ENCODE measurements around the gene PCDH8. TPM values are rescaled to one million over a fixed set of nuclear protein-coding genes. Genes with fewer than 3 reads are reported as not detected.
"Not testable (repeated sequence)": the region's sequence is repeated elsewhere in the genome, so short reads cannot be mapped to it uniquely, and the experiment has no call there.

PCDH8 gene
- total RNA-seq, 1 donor from 2014 or later, result not detected

- intact Hi-C loops (cut with micrococcal nuclease), result no loop called here
- ATAC-seq (no peak), DNase-seq (no peak)
Measured at GRCh38 chr13:52832313-52832712, 16.1 kb downstream of the PCDH8 start.

DNA sequence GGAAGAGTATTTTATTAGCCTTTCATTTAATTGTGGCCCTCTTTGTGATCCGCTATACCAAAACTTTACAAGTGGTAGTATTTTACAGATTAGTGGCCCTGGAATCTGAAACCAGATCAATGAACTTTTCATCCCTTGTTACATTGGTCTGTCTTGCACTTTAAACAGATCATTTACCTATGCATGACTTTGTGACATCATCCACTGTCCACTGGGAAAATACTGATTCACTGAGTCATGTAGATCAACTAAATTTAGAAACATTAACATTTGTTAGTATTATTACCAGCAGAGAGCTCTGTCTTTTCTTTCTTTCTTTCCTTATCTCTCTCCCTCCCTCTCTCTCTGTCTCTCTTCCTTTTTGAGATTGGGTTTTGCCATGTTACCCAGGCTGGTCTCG, 17.5 kb downstream of the PCDH8 start:
- no peak for DNase-seq
- no peak for ATAC-seq
- intact Hi-C loops (cut with micrococcal nuclease), result no loop called here

GRCh38 chr13:52827839-52828238, 20.6 kb downstream of the PCDH8 start:
- no peak for DNase-seq
- intact Hi-C loops (cut with micrococcal nuclease), result no loop called here
- no peak for ATAC-seq

DNA sequence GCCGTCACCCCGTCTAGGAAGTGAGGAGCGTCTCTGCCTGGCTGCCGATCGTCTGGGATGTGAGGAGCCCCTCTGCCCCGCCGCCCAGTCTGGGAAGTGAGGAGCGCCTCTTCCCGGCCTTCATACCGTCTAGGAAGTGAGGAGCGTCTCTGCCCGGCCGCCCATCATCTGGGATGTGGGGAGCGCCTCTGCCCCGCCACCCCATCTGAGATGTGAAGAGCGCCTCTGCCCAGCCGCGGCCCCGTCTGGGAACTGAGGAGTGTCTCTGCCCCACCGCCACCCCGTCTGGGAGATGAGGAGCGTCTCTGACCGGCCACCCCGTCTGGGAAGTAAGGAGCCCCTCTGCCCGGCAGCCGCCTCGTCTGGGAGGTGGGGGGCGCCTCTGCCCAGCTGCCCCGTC, 30.6 kb downstream of the PCDH8 start:
- DNase-seq; ATAC-seq; intact Hi-C loops (cut with micrococcal nuclease): not testable (repeated sequence)

- DNase-seq, result no peak
- intact Hi-C loops (cut with micrococcal nuclease), result no loop called here
Measured at GRCh38 chr13:52815330-52815729, 33.1 kb downstream of the PCDH8 start.

DNA sequence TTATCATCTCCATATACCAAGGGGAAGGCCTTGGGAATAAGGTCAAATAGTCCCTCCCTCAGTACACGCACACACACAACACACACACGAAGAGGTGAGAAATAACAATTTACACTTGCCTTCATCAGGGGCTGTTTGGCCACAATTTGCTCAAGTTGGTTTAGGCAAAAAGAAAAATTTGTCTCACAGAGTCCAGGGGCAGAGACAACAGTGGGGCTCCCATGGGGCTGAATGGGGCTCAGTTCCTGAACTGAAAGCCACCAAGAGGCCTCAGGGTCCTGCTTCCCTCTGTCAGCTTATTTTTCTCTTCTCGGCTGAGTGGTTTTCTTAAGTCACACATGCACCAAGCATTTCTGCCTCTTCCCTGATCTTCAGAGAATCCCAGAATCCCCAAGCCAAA, 35.5 kb downstream of the PCDH8 start:
- ATAC-seq, result no peak
- DNase-seq, result no peak
- intact Hi-C loops (cut with micrococcal nuclease), result no loop called here

More at GRCh38 chr13:52815330-52815729, 33.1 kb downstream of the PCDH8 start:
- ATAC-seq, result no peak

DNA sequence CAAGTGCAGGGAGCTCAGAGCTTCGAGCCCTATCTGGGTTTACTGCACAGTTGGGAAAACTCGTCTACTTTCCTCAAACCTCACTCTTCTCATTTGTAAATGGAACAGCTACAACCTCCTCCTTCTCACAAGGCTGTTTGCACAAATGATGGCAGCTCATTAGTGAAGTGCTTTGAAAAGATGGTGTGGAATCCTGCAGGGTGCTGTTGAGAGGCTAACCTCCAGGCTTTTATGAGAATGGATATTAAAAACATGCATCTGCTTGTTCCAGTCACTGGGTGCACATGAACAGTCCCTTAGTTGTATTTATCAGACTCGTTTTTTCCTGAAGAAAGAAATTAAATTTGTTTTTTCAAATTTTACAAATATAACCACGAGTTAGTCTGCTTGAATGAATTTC, 36.6 kb downstream of the PCDH8 start:
- ATAC-seq, result no peak
- intact Hi-C loops (cut with micrococcal nuclease), result no loop called here
- no peak for DNase-seq

DNA sequence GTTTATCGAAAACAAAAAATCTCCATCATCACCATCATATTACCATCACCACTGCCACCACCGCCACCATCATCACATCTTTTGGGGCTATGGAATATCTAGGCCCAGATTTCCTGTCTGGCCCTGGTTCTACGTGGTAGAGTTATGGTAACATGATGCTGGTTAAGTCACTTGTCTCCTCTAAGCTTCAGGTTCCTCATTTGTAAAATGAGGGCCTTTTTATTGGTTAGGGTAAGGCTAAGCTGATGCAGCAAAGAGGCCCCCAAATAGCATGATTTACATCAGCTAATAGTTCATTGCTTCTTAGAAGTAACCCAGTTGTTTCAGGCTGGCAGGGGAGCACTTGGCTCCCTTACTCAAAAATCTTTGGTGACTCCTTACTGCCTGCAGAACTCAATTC, 37.9 kb downstream of the PCDH8 start:
- no peak for DNase-seq

GRCh38 chr13:52810011-52810410, 38.4 kb downstream of the PCDH8 start:
- DNase-seq, result no peak
- no peak for ATAC-seq
- intact Hi-C loops (cut with micrococcal nuclease), result no loop called here

More for the DNA sequence above, 37.9 kb downstream of the PCDH8 start:
- no peak for ATAC-seq
- intact Hi-C loops (cut with micrococcal nuclease), result no loop called here

GRCh38 chr13:52809310-52809769, 39.1 kb downstream of the PCDH8 start:
- DNase-seq (peak; percentile 44), ATAC-seq (peak; percentile 47)
- intact Hi-C loops (cut with micrococcal nuclease), result no loop called here

DNA sequence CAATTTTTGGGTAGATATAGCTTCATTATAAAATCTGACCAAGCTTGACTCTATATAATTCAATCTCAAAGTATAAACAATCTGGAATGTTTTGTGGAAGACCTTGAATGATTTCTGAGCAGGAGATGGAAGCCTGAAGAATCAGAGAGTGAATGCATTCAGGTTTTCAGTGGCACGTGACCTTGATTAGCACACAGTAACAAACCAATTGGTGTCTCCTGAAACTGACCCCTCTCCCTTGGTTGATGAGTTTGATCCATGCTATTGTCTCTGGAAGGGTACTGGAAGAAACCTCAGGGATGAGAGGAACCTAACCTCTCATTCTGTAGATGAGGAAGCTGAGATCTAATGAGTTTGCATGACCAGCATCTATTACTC, 39.6 kb downstream of the PCDH8 start:
- intact Hi-C loops (cut with micrococcal nuclease), result no loop called here
- ATAC-seq (no peak), DNase-seq (no peak)

DNA sequence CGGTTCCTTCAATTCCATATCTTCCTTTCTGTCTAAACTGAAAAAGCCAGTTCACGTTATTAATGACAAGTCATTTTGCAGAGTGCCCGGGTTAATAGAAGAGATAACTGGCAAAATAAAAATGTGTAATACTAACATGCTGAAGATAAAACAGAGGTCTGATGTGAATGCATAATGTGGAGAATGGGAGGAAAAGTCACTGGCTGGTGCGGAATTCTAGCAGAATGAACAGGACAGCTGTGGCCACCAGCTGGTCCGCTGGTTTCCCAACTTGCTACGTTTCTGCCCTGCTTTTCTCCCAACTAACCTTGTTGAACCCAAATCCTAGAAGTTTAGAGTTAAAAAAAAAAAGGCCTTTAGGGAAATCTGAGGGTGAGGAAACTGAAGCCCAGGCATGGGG, 42.4 kb downstream of the PCDH8 start:
- intact Hi-C loops (cut with micrococcal nuclease), result no loop called here
- no peak for DNase-seq
- no peak for ATAC-seq

DNA sequence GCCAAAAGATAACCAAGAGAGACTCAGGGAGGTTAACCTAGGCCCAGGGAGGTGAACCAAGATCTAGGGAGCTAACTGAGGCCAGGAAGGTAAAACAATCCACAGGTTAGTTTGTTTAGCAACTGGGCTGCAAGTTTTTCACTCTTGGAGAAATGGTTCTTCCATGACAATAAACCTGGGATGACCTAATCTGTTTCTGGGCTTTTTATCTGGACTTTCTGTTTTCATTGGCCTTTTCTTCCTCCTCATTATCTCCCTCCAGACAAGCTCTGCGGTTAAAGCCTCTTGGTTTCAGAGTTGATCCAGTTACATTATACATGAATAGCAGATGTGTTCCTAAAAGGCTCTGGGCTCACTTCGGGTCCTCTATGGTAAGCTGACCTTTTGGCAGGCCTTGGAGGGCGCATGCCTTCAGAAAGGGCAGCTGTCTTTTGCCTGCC, 44.2 kb downstream of the PCDH8 start:
- ATAC-seq (no peak), DNase-seq (no peak)
- intact Hi-C loops (cut with micrococcal nuclease), result no loop called here

DNA sequence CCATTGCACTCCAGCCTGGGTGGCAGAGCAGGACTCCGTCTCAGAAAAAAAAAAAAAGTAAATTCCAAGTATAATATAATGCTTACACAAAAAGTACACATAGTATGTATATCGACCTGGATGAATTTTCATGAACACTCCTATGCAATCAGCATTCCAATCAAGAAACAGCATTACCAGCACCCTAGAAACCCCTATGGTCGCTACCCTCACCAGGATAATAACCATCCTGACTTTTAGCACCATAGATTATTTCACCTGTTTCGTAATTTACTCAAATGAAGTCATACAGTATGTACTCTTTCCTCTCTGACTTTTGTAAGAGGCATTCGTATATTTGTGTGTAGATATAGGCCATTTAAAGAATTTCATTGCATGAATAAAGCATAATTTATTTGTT, 47.6 kb downstream of the PCDH8 start:
- intact Hi-C loops (cut with micrococcal nuclease), result no loop called here
- DNase-seq, result no peak

DNA sequence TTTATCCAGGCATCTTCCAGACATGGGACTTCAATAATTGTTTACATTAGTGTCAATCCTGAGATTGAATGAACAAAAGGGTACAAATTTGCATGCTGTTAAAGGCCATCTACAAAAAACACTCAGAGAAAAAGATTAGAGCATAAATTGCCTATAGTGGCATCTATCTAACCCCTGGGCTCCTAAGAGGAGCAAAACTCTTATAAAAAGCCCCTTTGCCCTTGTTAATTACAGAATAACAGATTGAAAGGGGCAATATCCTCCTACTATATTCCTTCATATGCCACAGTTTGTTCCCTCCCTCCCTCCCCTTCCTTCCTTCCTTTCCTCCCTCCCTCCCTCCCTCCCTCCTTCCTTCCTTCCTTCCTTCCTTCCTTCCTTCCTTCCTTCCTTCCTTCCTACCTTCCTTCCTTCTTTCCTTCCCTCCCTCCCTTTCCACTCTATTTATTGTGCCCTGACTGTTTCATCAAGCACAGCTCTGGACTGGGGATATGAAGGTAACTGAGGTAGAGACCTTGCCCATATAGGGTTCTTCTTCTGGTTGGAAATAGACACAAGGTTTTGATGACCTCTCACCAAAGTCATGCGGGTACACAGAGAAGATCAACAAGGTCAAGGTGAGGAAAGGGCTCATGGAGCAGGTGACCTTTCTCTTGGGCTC, 49.5 kb downstream of the PCDH8 start:
- ATAC-seq (no peak), DNase-seq (no peak)
- intact Hi-C loops (cut with micrococcal nuclease), result no loop called here

More for the DNA sequence above, 47.6 kb downstream of the PCDH8 start:
- ATAC-seq, result no peak

DNA sequence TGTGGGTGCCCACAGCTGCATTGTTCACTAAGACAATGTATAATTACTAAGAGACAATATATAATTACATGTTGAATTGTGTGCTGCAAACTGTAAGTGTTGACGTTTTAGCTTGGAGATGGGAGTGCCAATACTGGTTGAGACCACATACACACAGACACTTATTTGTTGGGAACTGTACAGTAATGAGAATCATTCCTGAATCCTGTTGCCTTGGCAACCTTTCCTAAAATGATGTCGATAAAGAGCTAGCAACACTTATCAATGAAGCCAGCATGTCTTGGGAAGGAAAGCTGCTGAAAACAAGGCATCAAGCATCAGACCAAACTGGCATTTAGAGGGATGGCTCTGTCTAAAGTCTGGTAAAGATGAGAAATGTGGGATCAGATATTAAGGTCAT, 51.3 kb downstream of the PCDH8 start:
- no peak for ATAC-seq
- intact Hi-C loops (cut with micrococcal nuclease), result no loop called here
- no peak for DNase-seq

- ATAC-seq, result no peak
- no peak for DNase-seq
- intact Hi-C loops (cut with micrococcal nuclease), result no loop called here
Measured at GRCh38 chr13:52794589-52794988, 53.9 kb downstream of the PCDH8 start.

DNA sequence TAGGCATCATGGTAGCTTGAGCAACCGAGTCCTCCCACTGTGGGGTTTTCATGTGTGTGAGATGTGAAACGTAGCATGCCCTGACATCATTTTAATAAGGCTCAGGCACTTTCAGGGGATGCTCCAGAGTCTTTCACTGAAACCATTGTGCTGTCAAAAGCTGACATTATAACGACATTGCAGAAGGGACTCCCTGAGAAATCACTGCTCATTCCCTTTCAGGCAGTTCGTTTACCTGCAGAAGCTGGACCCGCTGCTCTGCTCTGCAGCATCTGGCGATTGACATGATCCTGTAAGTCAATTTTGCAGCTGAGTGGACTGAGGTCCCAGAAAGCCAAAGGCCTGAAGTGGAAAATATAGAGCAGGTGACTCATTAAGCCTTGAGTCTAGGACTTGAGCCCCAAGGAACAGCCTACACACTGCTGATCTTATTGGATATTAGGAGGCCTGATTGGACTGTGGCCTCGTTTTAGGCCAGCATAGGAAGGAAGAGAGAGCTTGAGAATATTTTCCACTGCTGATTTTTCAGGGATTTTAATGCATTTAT, 54.9 kb downstream of the PCDH8 start:
- DNase-seq (no peak), ATAC-seq (no peak)
- intact Hi-C loops (cut with micrococcal nuclease), result no loop called here

All from left ventricle myocardium superior (tissue), 1 donor.